ENCODE results near the gene NSMCE3. TPM values are rescaled to one million over a fixed set of nuclear protein-coding genes. Genes with fewer than 3 reads are reported as not detected.
"Not testable (repeated sequence)": the region's sequence is repeated elsewhere in the genome, so short reads cannot be mapped to it uniquely, and the experiment has no call there.

The NSMCE3 gene
- total RNA-seq, 1 donor from 2014 or later: 7.4 TPM

GRCh38 chr15:29270169-29270955, 740 bp upstream of the NSMCE3 start:
- no peak for DNase-seq (ENCODE audit: low spot score)

GRCh38 chr15:29268706-29269484, 727 bp downstream of the NSMCE3 start:
- peak; percentile 14 for DNase-seq (ENCODE audit: low spot score)

- no peak for DNase-seq (ENCODE audit: low spot score)
Observed at GRCh38 chr15:29266052-29266582, 3.5 kb downstream of the NSMCE3 start.

GRCh38 chr15:29263289-29263688, 6.3 kb downstream of the NSMCE3 start:
- no peak for DNase-seq (ENCODE audit: low spot score)

- DNase-seq (ENCODE audit: low spot score): no peak
Observed at GRCh38 chr15:29262738-29263137, 6.9 kb downstream of the NSMCE3 start.

- DNase-seq (ENCODE audit: low spot score): no peak
Observed at GRCh38 chr15:29260896-29261295, 8.7 kb downstream of the NSMCE3 start.

GRCh38 chr15:29259233-29259632, 10.4 kb downstream of the NSMCE3 start:
- no peak for DNase-seq (ENCODE audit: low spot score)

GRCh38 chr15:29252234-29252633, 17.4 kb downstream of the NSMCE3 start:
- no peak for DNase-seq (ENCODE audit: low spot score)

- DNase-seq (ENCODE audit: low spot score): no peak
Observed at GRCh38 chr15:29244544-29244943, 25.1 kb downstream of the NSMCE3 start.

- DNase-seq (ENCODE audit: low spot score): no peak
Observed at GRCh38 chr15:29244123-29244522, 25.5 kb downstream of the NSMCE3 start.

- DNase-seq (ENCODE audit: low spot score): no peak
Observed at GRCh38 chr15:29242456-29243242, 27.0 kb downstream of the NSMCE3 start.

- no peak for DNase-seq (ENCODE audit: low spot score)
Observed at GRCh38 chr15:29241207-29241606, 28.4 kb downstream of the NSMCE3 start.

- no peak for DNase-seq (ENCODE audit: low spot score)
Observed at GRCh38 chr15:29239395-29239794, 30.2 kb downstream of the NSMCE3 start.

GRCh38 chr15:29233566-29233965, 36.1 kb downstream of the NSMCE3 start:
- DNase-seq (ENCODE audit: low spot score): no peak

GRCh38 chr15:29226436-29227208, 43.0 kb downstream of the NSMCE3 start:
- DNase-seq (ENCODE audit: low spot score): no peak

GRCh38 chr15:29225534-29226234, 43.9 kb downstream of the NSMCE3 start:
- DNase-seq (ENCODE audit: low spot score): no peak

GRCh38 chr15:29224987-29225363, 44.6 kb downstream of the NSMCE3 start:
- not testable (repeated sequence) for DNase-seq (ENCODE audit: low spot score)

GRCh38 chr15:29224235-29224986, 45.2 kb downstream of the NSMCE3 start:
- DNase-seq (ENCODE audit: low spot score): not testable (repeated sequence)

GRCh38 chr15:29223640-29224039, 46.0 kb downstream of the NSMCE3 start:
- DNase-seq (ENCODE audit: low spot score): no peak
